ENCODE data around the gene PRAC2.

DNA sequence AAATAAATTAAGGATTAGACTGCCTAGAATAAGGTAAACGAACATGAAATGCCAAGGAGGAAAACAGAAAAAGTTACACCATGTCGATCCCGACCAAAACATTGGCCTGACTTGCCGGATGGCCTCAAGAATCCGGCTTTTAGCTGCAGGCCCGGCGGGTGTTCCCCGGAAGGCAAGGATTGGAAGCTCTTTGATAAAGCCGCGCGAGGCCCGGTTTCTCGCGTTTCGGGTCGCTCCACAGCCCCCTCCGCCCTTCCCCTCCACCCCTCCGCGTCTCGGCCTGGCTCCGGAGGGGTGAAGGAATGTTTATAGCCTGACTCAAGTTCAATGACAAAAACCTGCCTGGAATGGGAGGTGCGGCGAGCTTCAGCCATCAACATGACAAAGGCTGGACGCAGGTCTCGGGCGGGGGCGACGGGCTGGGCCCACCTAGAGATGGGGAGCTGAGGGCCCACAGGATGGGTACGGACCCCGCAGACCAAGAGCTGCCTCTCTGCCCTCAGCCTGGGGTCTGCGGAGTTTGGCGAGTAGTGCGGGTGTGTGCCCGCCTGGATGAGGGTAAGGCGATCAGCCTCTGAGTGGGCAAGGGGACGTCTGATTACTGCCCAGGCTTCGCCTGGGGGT is 3.2 kb upstream of the PRAC2 start:
- TF ChIP-seq, protein P1, sequence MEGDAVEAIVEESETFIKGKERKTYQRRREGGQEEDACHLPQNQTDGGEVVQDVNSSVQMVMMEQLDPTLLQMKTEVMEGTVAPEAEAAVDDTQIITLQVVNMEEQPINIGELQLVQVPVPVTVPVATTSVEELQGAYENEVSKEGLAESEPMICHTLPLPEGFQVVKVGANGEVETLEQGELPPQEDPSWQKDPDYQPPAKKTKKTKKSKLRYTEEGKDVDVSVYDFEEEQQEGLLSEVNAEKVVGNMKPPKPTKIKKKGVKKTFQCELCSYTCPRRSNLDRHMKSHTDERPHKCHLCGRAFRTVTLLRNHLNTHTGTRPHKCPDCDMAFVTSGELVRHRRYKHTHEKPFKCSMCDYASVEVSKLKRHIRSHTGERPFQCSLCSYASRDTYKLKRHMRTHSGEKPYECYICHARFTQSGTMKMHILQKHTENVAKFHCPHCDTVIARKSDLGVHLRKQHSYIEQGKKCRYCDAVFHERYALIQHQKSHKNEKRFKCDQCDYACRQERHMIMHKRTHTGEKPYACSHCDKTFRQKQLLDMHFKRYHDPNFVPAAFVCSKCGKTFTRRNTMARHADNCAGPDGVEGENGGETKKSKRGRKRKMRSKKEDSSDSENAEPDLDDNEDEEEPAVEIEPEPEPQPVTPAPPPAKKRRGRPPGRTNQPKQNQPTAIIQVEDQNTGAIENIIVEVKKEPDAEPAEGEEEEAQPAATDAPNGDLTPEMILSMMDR (IDR thresholded peaks at IDR 0.05), result no peak
- TF ChIP-seq POLR2A (IDR thresholded peaks at IDR 0.05), result no peak
- no peak for TF ChIP-seq POLR2AphosphoS5 (IDR thresholded peaks at IDR 0.05)
- no peak for TF ChIP-seq EP300 (IDR thresholded peaks at IDR 0.05)

Measured in suprapubic skin (tissue), 4 donors.